Activated CD4-positive, CD25-positive, alpha-beta regulatory T cell treated with anti-CD3 and anti-CD28 coated beads, Interleukin-2, amount 50 U/mL, for 24 hours (primary cell): ENCODE data around the gene PCSK6.
"Not testable (repeated sequence)": the region's sequence is repeated elsewhere in the genome, so short reads cannot be mapped to it uniquely, and the experiment has no call there.

Experiments
- ATAC-seq, 2 donors: fragments of 150-1000 bp; cut with Tn5 transposase; one replicate each; pipeline ENCODE4 v1.10.0; 2021; ENCODE audit warnings: mild to moderate bottlenecking in 1 of 2, moderate library complexity in 1 of 2

The PCSK6 gene

DNA sequence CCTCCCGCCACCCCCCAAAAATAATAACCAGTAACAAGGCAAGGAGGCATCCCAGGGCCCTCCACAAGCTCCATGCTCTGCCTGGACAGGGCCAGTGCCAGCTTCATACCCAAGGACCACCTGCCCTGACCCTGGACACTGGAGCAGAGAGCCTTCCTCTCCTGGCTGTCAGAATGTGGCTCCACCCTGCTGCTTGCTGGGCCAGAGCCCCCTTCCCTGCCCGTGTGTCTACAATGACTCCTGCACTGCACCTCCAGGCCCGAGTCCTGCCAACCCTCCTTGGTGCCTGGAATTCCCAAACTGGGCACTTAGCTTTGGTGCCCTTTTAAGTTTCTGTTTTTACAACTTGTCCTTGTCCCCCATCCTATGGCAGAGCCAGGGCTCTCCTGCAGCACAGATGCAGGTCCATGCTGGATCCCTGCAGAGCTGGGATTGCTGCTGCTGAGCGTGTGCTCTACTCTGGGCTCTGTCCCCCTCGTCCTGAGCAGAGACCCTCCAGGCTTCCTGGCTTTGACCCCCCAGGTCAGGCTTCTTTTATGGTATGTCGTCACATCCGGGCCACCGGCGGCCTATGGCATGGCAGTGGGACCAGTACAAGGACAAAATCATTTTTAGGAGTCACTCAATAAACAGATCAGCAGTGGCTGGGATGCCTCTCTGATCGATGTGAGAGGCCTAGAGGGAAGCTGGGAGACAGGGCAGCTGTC lies 183.0 kb downstream of the PCSK6 start:
- no peak for ATAC-seq

DNA sequence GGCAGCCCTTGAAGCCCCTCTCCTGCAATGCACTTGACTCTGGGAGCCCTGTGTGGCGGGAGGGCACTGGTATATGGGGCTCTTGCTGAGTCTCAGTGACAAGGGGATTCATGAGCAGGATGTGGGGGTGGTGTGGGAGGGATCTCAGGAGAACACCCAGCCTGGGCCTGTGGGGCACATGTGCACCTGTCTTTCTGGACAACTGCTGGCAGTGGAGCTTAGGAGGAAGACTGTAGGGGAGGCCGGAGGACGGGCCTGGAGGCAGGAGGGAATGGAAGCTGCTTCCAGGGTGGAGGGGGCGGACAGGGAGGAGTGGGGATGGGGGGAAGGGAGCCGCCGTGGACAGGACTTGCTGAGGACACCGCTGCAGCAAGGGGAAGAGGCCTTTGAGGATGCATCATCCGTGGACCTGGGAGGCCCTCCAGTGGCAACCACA lies 183.7 kb downstream of the PCSK6 start:
- no peak for ATAC-seq

DNA sequence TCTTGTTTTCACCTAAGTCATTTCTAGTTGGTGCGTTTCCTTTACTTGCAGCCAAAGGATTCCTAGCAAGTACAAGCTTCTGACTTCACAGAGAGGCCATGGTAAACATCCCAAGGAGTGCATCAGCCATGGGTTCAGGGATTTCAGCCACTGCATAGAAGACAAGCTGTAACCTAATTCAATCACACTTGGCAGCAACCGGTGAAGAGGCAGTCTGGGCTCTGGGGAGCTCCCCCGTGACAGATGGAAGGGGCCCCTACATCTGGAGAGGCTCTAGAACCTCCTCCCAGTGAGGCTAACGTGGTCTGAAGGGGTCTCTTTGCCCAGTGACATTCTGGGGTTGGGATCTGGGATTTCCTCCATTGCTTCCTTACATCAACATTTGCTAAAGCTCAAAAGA lies 186.1 kb downstream of the PCSK6 start:
- no peak for ATAC-seq

DNA sequence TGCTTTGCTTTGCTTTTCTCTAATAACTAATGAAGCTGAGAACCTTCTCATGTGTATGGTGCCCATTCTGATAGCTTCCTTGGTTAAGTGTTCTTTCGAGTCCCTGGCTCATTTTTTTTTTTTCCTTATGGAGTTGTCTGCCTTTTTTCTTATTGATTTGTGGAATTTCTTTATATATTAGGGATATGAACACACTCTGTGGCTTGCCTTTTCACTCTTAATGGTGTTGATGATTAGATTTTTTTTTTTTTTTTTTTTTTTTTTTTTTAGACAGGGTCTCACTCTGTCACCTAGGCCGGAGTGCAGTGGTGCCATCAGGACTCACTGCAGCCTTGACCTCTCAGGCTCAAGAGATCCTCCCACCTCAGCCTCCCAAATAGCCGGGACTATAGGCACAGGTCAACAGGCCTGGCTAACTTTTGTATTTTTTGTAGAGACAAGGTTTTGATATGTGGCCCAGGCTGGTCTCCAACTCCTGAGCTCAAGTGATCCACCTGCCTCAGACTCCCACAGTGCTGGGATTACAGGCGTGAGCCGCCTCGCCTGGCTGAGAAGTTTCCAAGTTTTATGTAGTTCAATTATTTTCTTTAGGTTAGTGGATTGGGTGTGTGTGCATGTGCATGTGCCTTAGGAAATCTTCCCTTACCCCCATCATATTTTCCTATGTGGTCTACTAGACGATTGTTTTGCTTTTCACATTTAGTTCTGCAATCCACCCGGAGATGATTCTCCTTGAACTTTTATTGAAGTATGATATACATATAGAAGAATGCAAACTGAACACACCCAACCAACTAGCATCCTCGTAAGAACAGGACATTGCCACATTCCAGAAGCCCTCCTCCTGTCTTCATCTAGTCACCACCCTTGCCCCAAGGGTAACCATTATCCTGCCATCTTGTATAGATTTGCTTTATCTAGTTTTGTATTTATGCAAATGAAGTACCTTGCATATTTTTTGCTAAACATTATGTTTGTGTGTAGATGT lies 192.8 kb downstream of the PCSK6 start:
- ATAC-seq = no peak

DNA sequence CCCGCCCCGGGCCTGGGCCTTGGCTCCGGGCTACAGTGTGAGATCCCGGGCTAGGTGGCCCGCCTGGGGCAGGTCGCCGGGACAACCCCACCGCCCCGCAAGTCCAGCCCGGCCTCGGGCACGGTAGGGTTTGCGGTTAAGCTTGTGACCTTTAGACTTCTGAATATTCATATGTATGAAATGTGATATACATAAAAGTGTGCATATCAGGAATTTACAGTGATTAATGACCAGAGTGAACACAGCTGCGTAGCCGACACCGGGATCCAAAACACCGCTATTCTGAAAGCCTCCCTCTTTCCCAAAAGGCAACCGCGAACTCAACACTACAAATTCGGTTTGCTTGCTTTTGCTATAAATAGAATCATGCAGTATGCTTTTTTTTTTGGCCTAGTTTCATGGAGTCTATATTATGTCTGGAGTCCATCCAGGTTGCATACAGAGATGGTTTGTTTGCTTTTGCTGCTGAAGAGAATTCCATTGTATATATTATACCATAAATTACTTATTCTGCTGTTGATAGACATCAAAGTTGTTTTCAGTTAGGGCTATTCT lies 193.8 kb downstream of the PCSK6 start:
- ATAC-seq = no peak

DNA sequence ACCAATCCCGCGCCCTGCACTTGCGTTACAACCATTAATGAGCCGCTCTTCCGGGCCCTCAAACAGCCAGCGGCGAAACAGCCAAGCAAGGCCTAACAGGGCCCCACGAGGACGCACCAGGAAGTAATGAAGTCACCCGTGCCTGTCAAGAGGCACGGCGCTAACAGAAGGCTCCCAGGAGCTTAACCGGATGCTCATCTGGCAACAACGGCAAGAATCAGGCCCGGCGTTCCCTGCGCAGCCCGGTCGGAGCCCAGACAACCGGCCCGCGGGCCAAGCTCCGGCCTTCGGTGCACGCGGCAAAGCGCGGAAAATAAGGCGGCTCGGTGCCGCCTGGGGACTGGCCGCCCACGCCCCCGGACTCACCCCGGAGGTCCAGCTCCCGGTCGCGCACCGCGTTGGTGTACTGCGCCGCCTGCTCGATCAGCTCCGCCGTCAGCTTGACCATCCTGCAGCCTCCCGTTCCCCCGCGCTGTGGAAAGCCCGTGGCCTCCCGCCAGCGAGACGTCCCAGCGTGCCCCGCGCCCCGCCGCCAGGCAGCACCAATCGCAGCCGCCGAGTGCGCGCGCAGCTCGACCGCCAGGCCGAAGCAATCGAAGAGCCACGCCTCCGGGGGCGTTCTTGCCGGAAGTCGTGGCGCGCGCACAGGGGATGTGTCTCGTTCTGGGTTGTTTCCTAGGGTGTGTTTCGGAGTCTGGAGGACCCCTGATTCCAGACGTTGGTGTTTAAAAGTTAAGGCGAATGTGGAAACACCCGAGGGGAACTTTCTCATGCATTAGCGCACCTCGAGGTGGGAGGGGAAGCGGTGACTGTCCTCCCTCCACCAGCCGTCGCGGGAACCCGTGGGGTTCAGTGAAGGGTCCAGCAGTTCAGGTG lies 194.5 kb downstream of the PCSK6 start, which contains the start of gene SNRPA1:
SNRPA1 (minus strand) TSS at position 518 of the 876 bp plus-strand sequence; CDS start at position 448, 70 bp downstream.
- peak; percentile 80 to 85 for ATAC-seq

DNA sequence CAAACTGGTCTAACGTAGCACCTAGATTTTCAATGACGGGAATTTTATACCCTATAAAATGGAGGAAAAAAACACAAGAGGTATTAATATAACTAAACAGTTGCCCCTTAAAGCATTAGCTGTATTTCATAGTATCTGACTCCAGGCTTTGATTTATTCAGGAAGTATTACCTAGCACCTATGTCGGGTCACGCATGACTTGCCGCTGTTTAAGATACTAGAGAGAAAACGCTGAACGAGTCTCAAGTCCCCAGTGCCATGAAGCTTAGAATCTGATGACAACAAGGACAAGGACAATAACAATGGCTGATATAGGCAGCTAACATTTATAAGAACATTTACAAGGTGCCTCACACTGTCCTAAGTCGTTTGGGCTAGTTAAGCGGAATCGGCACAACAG lies 196.4 kb downstream of the PCSK6 start:
- ATAC-seq = no peak

DNA sequence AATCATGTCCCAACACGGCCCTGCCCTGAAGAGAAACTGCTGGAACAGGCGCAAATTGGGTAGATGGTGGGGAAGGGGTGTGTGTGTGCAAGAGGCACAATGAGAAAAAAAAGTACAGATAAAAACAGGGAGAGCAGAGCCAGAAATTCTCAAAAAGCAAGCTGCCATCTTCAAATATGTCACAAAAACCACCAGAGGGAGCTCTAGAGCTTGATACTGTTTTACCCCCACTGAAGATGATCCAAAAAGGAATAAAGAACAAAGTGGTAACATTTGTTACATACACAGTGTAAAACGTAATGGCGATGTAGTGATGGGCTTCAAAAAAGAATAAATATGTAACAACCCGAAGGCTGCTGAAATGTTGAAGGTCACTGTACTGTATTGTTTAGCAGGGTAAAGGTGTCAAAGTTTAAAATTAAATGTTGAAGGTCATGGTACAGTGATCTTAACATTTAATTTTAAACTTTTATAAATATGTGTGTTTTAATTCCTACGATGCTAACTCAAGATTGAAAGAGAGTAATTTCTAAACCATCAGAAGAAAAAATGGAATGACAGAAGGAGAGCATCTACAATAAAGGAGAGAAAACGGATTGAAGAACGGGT lies 200.5 kb downstream of the PCSK6 start:
- ATAC-seq = peak in 1 of 2 donors; percentile 53

DNA sequence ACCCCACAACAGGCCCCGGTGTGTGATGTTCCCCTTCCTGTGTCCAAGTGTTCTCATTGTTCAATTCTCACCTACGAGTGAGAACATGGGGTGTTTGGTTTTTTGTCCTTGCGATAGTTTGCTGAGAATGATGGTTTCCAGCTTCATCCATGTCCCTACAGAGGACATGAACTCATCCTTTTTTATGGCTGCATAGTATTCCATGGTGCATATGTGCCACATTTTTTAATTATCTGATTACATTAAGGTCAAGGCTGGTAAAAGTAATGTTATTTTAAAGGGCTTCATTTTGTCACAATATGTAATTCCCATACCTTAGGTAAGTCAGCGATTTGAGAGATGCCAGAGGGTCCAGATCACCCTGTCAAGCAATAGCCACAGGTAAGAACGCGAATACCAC lies 202.2 kb downstream of the PCSK6 start:
- ATAC-seq = not testable (repeated sequence)

DNA sequence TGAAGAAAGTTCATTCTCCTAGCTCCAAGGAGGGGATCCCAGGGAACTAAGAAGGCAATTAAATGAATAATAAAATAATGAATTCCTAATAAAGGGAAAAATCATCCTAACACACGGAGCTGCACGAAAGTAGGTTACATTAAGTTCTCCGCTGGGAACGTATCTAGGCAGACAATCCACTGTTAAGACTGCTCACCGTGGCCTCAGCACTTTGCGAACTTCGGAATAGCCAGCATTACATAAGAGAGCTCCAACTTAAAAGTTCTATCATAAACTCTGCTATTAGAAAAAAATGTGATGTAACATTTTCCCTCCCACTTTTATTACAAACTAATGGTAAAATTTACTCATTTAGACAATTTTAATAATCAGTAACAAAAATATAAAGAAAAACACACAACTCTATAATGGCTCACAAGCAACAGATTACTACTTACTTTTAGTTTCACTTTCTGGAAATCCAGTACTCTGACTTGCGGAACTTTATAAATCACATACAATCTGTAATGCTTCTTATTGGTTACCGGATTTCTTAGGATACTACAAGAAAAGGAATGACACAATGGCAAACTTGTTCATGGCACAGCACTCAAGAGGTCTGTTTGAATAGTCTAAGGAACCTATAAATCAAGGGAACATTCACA lies 202.9 kb downstream of the PCSK6 start:
- ATAC-seq = peak; percentile 24 to 35

DNA sequence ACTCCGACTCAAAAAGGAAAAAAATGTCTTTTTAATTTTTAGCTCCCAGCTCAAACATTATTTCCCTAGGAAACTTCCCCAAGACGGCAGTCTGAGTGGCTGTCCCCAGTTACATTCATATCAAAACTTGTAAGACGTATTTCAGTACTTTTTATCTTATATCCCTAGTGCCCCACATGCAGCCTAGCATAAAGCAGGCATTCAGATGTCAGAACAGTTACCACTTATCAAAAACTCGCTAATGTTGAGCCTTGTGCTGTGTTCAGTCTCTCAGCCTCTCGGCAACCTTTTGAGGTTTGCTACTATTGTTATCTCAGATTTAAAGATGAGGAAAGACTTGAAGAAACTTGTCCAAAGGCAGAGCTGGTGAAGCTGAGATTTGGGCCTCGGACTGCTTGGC lies 205.6 kb downstream of the PCSK6 start:
- no peak for ATAC-seq

DNA sequence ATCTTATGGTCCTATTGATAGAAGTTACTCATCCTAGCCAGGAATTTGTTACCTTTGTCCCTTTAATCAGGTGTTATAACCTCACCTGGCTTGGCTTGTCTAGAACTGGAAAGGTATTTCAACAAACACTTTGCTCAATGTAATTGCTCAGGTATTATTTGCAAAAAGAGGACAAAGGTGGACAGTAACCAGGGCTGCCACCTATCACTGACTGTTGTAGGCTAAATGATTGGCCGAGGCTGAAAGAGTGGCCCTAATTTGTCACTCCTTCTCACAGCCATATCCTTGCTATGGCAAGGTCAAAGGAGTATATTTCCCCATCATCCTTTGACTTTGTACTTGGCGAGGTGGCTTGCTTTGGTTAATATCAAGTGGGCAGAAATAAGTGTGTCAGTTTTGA lies 209.5 kb downstream of the PCSK6 start:
- no peak for ATAC-seq

DNA sequence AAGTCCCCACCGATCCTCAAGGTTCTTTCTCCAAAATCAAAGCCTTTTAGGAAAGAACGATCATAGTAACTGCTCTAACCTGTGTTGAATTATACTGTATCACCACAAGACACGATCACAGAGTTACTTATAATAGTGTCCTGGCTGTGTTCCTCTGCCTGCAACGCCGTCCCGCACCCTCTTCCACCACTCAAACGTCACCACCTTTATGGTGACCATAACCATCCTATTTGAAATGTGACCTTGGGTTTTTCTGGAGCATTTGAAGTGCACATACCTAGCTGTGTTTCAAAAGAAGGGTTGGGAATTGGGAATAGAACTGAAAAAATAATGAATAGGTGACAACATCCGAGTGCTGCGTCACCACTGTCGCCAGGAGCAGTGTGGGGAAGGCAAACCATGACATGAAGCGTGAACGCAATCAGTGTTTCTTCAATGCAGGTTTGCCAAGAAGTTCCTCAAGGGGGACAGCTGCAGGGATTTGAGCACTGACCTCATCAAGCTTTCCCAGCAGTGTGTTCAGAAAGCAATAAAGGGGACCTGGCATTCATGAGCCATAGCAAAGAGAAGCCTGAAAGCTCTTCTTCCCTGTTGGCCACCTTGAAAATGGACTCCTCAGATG lies 211.5 kb downstream of the PCSK6 start:
- no peak for ATAC-seq

DNA sequence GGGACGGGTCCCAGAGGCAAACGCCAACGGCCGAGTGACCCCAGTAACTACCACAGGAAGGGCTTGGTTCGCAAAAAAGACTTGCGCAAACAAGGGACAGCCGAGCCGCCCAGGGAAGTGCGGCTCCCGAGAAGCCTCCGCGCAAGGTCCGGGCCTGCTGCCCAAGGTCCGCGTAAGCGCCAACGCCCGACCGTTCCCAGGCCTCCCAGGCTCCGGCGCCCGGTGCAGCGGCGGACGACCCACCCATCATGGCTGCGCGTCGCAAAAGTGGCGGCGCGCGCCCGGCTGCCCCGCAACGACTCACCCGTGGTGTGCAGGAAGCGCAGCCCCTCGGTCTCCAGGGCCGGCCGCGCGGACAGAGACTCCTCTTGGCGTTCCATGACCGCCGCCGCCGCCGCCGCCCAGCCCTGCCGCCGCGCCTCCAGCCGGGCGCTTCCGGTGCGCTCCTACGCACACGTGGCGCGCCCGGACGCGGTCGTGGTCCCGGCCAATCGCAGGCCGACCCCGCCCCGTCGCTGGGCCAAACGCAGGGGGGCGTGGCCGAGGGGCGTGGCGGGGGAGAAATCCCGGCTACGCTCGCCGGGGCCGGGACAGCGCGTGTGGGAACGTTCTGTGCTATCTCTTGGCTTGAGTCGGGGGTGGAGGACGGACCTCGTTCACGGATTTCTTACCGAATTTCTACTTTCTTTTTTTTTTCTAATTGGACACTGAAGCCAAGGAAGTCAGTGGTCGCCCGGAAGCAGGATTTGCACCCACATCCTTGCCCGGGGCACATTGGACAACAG lies 212.3 kb downstream of the PCSK6 start, which contains the start of gene SELENOS:
SELENOS (minus strand) TSS at position 448 of the 785 bp plus-strand sequence; CDS start at position 380, 68 bp downstream.
- peak; percentile 94 to 95 for ATAC-seq

DNA sequence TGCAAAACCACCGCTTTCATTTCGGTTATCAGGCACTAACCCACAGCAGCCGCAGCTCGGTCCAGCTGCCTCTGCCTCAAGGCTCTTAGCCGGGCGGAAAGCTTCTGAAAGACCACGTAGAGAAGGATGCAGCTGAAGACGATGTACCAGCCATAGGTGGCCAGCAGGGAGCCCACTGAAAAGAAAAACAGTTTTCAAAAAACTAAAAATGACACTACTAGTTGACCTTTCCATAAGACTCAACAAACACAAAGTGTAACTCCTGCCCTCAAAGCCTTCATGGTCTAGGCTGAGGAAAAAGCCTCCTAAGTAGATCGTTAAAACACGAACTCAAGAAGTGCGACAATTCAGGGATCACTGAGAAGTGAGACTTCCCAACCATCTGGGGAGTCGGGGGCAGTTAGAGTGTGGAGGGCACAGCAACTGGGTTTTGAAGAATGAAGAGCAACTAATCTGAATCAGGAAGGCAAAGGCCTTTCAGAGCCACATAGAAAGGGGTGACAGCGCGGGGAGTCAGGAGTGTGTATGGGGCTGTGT lies 212.9 kb downstream of the PCSK6 start:
- ATAC-seq = peak; percentile 17 to 19

DNA sequence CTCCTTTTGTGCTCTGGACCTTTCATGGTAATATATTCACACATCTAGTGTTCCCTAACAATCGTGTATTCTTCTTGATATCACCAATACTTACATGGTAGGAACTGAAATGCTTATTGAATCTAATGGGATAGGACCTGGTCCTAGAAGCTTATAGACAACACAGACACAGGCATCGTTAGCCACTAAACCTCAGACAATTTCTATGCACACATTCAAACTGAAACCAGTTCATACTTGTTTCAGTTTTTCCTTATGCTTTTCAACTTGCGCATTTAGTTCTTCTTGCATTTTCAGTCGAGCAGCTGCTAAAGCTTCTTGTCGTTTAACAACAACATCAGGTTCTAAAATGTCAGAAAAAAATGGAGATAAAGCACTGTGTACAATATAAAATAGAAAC lies 214.5 kb downstream of the PCSK6 start:
- peak in 1 of 2 donors; percentile 19 for ATAC-seq

DNA sequence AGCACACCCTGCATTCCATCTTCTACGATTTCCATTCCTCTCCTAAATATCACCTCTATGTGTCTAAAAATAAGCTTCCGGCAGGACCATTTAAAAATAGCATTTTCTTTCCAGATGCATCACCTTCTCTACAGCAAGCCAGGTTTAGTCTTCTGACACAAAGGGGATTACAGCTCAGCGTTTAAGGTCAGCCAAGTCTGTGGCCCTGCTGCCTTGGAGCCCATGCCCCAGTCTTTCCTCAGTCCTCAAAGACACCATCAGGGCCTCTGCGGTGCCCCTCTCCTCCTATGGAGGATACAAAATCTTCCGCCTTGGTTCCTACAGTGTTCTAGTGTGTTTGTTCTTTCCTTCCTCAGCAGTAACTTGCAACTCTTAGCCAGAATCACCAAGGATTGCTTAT lies 216.0 kb downstream of the PCSK6 start:
- ATAC-seq = no peak

DNA sequence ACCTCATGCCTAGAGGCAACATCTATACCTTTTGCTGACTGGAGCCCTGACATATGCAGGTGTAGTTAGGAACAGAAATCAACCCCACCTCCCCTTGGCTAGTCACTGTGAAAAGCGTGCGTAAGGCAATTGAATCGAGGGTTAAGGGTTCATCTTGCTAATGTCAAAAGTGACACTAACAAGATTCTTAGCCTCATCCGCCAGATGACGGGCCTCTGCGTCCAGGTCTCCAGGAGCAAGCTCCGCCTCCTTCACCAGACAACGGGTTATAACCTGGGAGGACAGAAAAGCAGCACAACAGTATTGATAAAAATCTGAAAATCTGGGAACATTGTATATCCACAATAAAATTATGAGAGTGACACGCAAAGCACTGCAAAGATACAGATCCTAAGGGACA lies 216.9 kb downstream of the PCSK6 start:
- no peak for ATAC-seq

DNA sequence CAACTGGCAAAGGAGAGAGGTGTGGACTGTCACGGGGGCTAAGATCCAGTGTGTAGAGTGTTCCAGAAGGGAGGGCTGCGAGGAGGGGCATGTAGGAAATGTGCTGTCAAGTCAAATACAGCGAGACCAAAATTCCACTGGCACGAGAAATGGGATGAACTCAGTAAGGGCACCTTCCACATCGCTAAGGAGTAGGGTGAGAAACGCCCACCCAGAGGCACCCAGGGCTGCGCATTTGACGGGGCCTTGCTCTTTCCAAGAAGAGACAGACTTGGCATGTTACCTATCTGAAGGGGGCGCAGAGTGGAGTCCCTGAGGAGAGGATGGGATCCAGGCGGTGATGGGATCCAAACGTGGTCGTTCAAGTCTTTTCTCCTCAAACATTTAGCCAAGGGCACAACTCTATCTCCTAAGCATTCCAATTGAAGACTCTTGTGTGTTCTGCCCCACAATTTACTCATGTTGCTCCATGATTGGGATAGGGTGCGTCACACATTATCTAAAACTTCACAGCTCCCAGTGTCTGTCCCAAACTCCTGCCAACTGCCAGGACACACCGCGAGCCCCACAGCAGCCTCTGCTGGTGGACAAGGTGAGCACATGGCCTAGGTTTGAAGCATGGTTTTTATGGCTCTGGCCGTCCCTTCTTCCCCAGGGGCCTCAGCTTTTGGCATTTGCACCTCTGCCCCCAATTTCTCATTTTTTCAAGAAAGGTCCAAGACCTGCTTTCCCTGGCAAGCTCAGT lies 219.9 kb downstream of the PCSK6 start:
- no peak for ATAC-seq
